DOHH2 (cell line): ENCODE data around the gene GMPPA.

Experiments
- H3F3A ChIP-seq: fragments of 200-600 bp; sonication (generic), shearing (Covaris generic); 2 replicates; pipeline ENCODE4 v1.6.0; 2016; ENCODE audit warnings: antibody characterized with exemption, mild to moderate bottlenecking; ENCODE audit not compliant: control insufficient read depth, insufficient read depth
- H3K27ac ChIP-seq: fragments of 200-600 bp; sonication (generic); 2 replicates; pipeline ENCODE4 v1.5.1; 2014; ENCODE audit warnings: low read depth, mild to moderate bottlenecking, low read length, moderate library complexity
- H3K27me3 ChIP-seq: fragments of 200-600 bp; sonication (generic); 2 replicates; pipeline ENCODE4 v1.6.1; 2014; ENCODE audit warnings: mild to moderate bottlenecking, low read length, mixed read lengths; ENCODE audit not compliant: control insufficient read depth
- H3K36me3 ChIP-seq: fragments of 200-600 bp; sonication (generic); 2 replicates; pipeline ENCODE4 v1.6.1; 2014; ENCODE audit warnings: mild to moderate bottlenecking, low read length, moderate library complexity, mixed read lengths; ENCODE audit not compliant: control insufficient read depth
- H3K4me1 ChIP-seq: fragments of 200-600 bp; sonication (generic); 2 replicates; pipeline ENCODE4 v1.6.1; 2014; ENCODE audit warnings: mild to moderate bottlenecking, low read length, mixed read lengths; ENCODE audit not compliant: control insufficient read depth
- H3K4me2 ChIP-seq: fragments of 200-600 bp; sonication (generic); 2 replicates; pipeline ENCODE4 v1.6.0; 2014; ENCODE audit warnings: mild to moderate bottlenecking, low read length, moderate library complexity
- H3K4me3 ChIP-seq: fragments of 200-600 bp; sonication (generic); 2 replicates; pipeline ENCODE4 v1.5.1; 2014; ENCODE audit warnings: mild to moderate bottlenecking, low read length, mixed read lengths
- H3K79me2 ChIP-seq: fragments of 200-600 bp; sonication (generic); 2 replicates; pipeline ENCODE4 v1.6.1; 2014; ENCODE audit warnings: mild to moderate bottlenecking, low read length, mixed read lengths; ENCODE audit not compliant: control insufficient read depth
- H3K9me2 ChIP-seq: fragments of 200-600 bp; sonication (generic); replicated peaks from 2 replicates; pipeline ENCODE4 v1.6.1; 2014; ENCODE audit warnings: mild to moderate bottlenecking, low read length, mixed read lengths; ENCODE audit not compliant: control insufficient read depth
- H3K9me3 ChIP-seq: fragments of 200-600 bp; sonication (generic); 2 replicates; pipeline ENCODE4 v1.6.1; 2014; ENCODE audit warnings: antibody characterized with exemption, low read length, mixed read lengths; ENCODE audit not compliant: control insufficient read depth, insufficient read depth
- H4K20me1 ChIP-seq: fragments of 200-600 bp; sonication (generic); 2 replicates; pipeline ENCODE4 v1.6.0; 2014; ENCODE audit warnings: low read depth, mild to moderate bottlenecking, antibody characterized with exemption, low read length, moderate library complexity; ENCODE audit not compliant: control insufficient read depth, insufficient read depth
- CTCF ChIP-seq: fragments of 200-600 bp; sonication (generic); IDR thresholded peaks from one replicate; pipeline ENCODE4 v1.5.1; 2014; ENCODE audit warnings: antibody characterized with exemption, mild to moderate bottlenecking, low read depth, low read length; ENCODE audit not compliant: poor library complexity, severe bottlenecking
- EZH2phosphoT487 ChIP-seq: fragments of 200-600 bp; sonication (generic); IDR thresholded peaks from 2 replicates; pipeline ENCODE4 v1.6.1; 2017; ENCODE audit warnings: borderline replicate concordance, mild to moderate bottlenecking, antibody characterized with exemption, low read length, moderate library complexity, mixed read lengths

Gene GMPPA

GRCh38 chr2:219491278-219491963 is 7.3 kb upstream of the GMPPA start:
- Histone ChIP-seq H3K36me3 (no peaks in the 10 kb centered on the region), H3K27ac (no peak overlapping the region), H3K79me2 (no peaks in the 10 kb centered on the region), H3K9me2 (no peaks in the 10 kb centered on the region), H3K9me3 (no peaks in the 10 kb centered on the region), H4K20me1 (no peaks in the 10 kb centered on the region), H3F3A (no peaks in the 10 kb centered on the region), H3K4me3 (no peak overlapping the region), H3K4me1 (peaks cover 9% of the 10 kb centered on the region), H3K4me2 (no peak overlapping the region), H3K27me3 (peaks cover 21% of the 10 kb centered on the region)
- no peak for TF ChIP-seq EZH2phosphoT487
- TF ChIP-seq CTCF: no peak

- H3F3A ChIP-seq: no peaks in the 10 kb centered on the region
- TF ChIP-seq CTCF (no peak), EZH2phosphoT487 (no peak)
- no peaks in the 10 kb centered on the region for H3K9me2 ChIP-seq
- no peak overlapping the region for H3K27ac ChIP-seq
- no peaks in the 10 kb centered on the region for H4K20me1 ChIP-seq
- H3K27me3 ChIP-seq: peaks cover 22% of the 10 kb centered on the region
- H3K9me3 ChIP-seq: no peaks in the 10 kb centered on the region
- H3K4me3 ChIP-seq: no peak overlapping the region
- no peak overlapping the region for H3K4me2 ChIP-seq
- peaks cover 11% of the 10 kb centered on the region for H3K4me1 ChIP-seq
- H3K79me2 ChIP-seq: no peaks in the 10 kb centered on the region
- no peaks in the 10 kb centered on the region for H3K36me3 ChIP-seq
These were observed 6.1 kb upstream of the GMPPA start for GRCh38 chr2:219492575-219492974.

GRCh38 chr2:219493086-219493485 is 5.6 kb upstream of the GMPPA start:
- Histone ChIP-seq H3K4me1 (peaks cover 16% of the 10 kb centered on the region), H3K36me3 (no peaks in the 10 kb centered on the region), H4K20me1 (no peaks in the 10 kb centered on the region), H3K4me2 (no peak overlapping the region), H3K4me3 (no peak overlapping the region), H3K79me2 (no peaks in the 10 kb centered on the region), H3K27ac (no peak overlapping the region), H3K27me3 (peaks cover 27% of the 10 kb centered on the region), H3K9me3 (no peaks in the 10 kb centered on the region), H3K9me2 (no peaks in the 10 kb centered on the region), H3F3A (no peaks in the 10 kb centered on the region)
- TF ChIP-seq CTCF (no peak), EZH2phosphoT487 (no peak)
